ENCODE measurements around the gene C21orf58.
A peak's percentile ranks its signal among the peaks of the same experiment; 100 is the strongest.
"Not testable (repeated sequence)": the region's sequence is repeated elsewhere in the genome, so short reads cannot be mapped to it uniquely, and the experiment has no call there.

The C21orf58 gene
- total RNA-seq, result 5.1 to 5.5 reads per million in 2 donors

- DNase-seq, result peak; percentile 96
These were observed at the start of gene C21orf58, which contains the start of gene PCNT for GRCh38 chr21:46323710-46324389. Gene C21orf58 (minus strand): TSS chr21:46323870. CDS start chr21:46322738, 1,132 bp downstream. Gene PCNT (plus strand): TSS chr21:46324156. CDS start chr21:46324229, 73 bp downstream.

- DNase-seq, result not testable (repeated sequence)
These were observed 49.3 kb upstream of the C21orf58 start for GRCh38 chr21:46372947-46373346.

GRCh38 chr21:46372014-46372485 lies 48.4 kb upstream of the C21orf58 start:
- DNase-seq, result no peak

GRCh38 chr21:46371204-46372013 lies 47.7 kb upstream of the C21orf58 start:
- no peak for DNase-seq

- no peak for DNase-seq
These were observed 46.0 kb upstream of the C21orf58 start for GRCh38 chr21:46369520-46370235.

- peak; percentile 5 for DNase-seq
These were observed 45.0 kb upstream of the C21orf58 start for GRCh38 chr21:46368533-46369285.

- no peak for DNase-seq
These were observed 43.3 kb upstream of the C21orf58 start for GRCh38 chr21:46366966-46367365.

GRCh38 chr21:46366561-46366960 lies 42.9 kb upstream of the C21orf58 start:
- DNase-seq, result no peak

- no peak for DNase-seq
These were observed 42.4 kb upstream of the C21orf58 start for GRCh38 chr21:46366091-46366490.

- DNase-seq, result no peak
These were observed 40.0 kb upstream of the C21orf58 start for GRCh38 chr21:46363698-46364097.

GRCh38 chr21:46362946-46363345 lies 39.3 kb upstream of the C21orf58 start:
- no peak for DNase-seq

GRCh38 chr21:46361935-46362334 lies 38.3 kb upstream of the C21orf58 start:
- DNase-seq, result no peak

- DNase-seq, result no peak
These were observed 37.5 kb upstream of the C21orf58 start for GRCh38 chr21:46361176-46361575.

GRCh38 chr21:46357684-46358425 lies 34.2 kb upstream of the C21orf58 start:
- DNase-seq, result no peak

GRCh38 chr21:46357335-46357604 lies 33.6 kb upstream of the C21orf58 start:
- no peak for DNase-seq

GRCh38 chr21:46356494-46357334 lies 33.0 kb upstream of the C21orf58 start:
- no peak for DNase-seq

- no peak for DNase-seq
These were observed 32.3 kb upstream of the C21orf58 start for GRCh38 chr21:46356005-46356338.

- no peak for DNase-seq
These were observed 31.7 kb upstream of the C21orf58 start for GRCh38 chr21:46355161-46356004.

- no peak for DNase-seq
These were observed 30.8 kb upstream of the C21orf58 start for GRCh38 chr21:46354518-46354917.

- no peak for DNase-seq
These were observed 30.4 kb upstream of the C21orf58 start for GRCh38 chr21:46354046-46354445.
